HEK293 (cell line): Measurements from ENCODE around the gene CANX.
A peak's percentile ranks its signal among the peaks of the same experiment; 100 is the strongest.
"Not testable (repeated sequence)": the region's sequence is repeated elsewhere in the genome, so short reads cannot be mapped to it uniquely, and the experiment has no call there.

Source experiments
- CTCF ChIA-PET: fragments of 350-600 bp; formaldehyde crosslinking; extraction: SDS; loops from one replicate; lab custom pipeline; 2021; ENCODE audit warnings: antibody characterized with exemption; lab: Yijun Ruan, JAX
- POLR2A ChIA-PET: fragments of 300-600 bp; formaldehyde crosslinking; extraction: SDS; loops from one replicate; lab custom pipeline; 2020; ENCODE audit warnings: antibody characterized with exemption, inconsistent platforms; lab: Yijun Ruan, JAX
- H3K27ac ChIP-seq: fragments of 200-500 bp; sonication (Bioruptor generic); 2 replicates; pipeline ENCODE4 v1.5.1; 2014; ENCODE audit warnings: low read depth, low read length, control low read depth, inconsistent platforms; ENCODE audit errors: extremely low read depth
- H3K36me3 ChIP-seq, 2 experiments: fragments of 200-500 bp in 1 of 2; sonication (Bioruptor generic) in 1 of 2; 1 replicate in 1 of 2; 2 replicates in 1 of 2; pipeline ENCODE4 v1.5.1; 2014 to 2017; ENCODE audit warnings: inconsistent platforms in 2 of 2, low read length in 2 of 2; ENCODE audit not compliant: control insufficient read depth in 2 of 2, insufficient read depth in 1 of 2
- H3K4me1 ChIP-seq: fragments of 200-500 bp; sonication (Bioruptor generic); 2 replicates; pipeline ENCODE4 v1.5.1; 2014; ENCODE audit warnings: mild to moderate bottlenecking, low read length, inconsistent platforms; ENCODE audit not compliant: control insufficient read depth, insufficient read depth
- H3K4me3 ChIP-seq: 2 replicates; pipeline ENCODE4 v1.5.1; 2011; ENCODE audit warnings: low read depth, mild to moderate bottlenecking, control low read depth, low read length, moderate library complexity
- H3K9me3 ChIP-seq: fragments of 200-500 bp; sonication (Bioruptor generic); 2 replicates; pipeline ENCODE4 v1.5.1; 2014; ENCODE audit warnings: low read depth, low read length, inconsistent platforms; ENCODE audit not compliant: control insufficient read depth, insufficient read depth
- ATF2 ChIP-seq: fragments of 450-650 bp; formaldehyde crosslinking; IDR thresholded peaks from 2 replicates; pipeline ENCODE4 v1.5.1; 2016; ENCODE audit warnings: missing biosample characterization, missing genetic modification characterization, low read depth
- HOXC10 ChIP-seq: sonication (generic); formaldehyde crosslinking; IDR thresholded peaks from 2 replicates; pipeline ENCODE4 v1.8.1; 2023; ENCODE audit warnings: mild to moderate bottlenecking, missing genetic modification reagents
- PRDM1 ChIP-seq: fragments of 450-650 bp; formaldehyde crosslinking; IDR thresholded peaks from 2 replicates; pipeline ENCODE4; 2016; ENCODE audit warnings: missing biosample characterization, missing genetic modification characterization
- ZFP3 ChIP-seq: fragments of 450-650 bp; formaldehyde crosslinking; IDR thresholded peaks from 2 replicates; pipeline ENCODE4 v1.5.1; 2016; ENCODE audit warnings: low read depth, missing biosample characterization, missing genetic modification characterization
- ZNF121 ChIP-seq: fragments of 450-650 bp; formaldehyde crosslinking; IDR thresholded peaks from 2 replicates; pipeline ENCODE4 v1.5.1; 2016; ENCODE audit warnings: missing biosample characterization, missing genetic modification characterization
- ZNF146 ChIP-seq: fragments of 450-650 bp; formaldehyde crosslinking; IDR thresholded peaks from 2 replicates; pipeline ENCODE4 v1.5.1; 2016; ENCODE audit warnings: missing biosample characterization, missing genetic modification characterization
- ZNF175 ChIP-seq: fragments of 450-650 bp; formaldehyde crosslinking; IDR thresholded peaks from 2 replicates; pipeline ENCODE4 v1.5.1; 2016; ENCODE audit warnings: missing biosample characterization, missing genetic modification characterization
- ZNF214 ChIP-seq: fragments of 450-650 bp; formaldehyde crosslinking; IDR thresholded peaks from 2 replicates; pipeline ENCODE4 v1.5.1; 2017; ENCODE audit warnings: missing biosample characterization, mild to moderate bottlenecking, missing genetic modification characterization, borderline replicate concordance
- ZNF354C ChIP-seq: fragments of 450-650 bp; formaldehyde crosslinking; IDR thresholded peaks from 2 replicates; pipeline ENCODE4 v1.5.1; 2016; ENCODE audit warnings: missing biosample characterization, missing genetic modification characterization, low read depth, borderline replicate concordance
- ZNF394 ChIP-seq: fragments of 450-650 bp; formaldehyde crosslinking; IDR thresholded peaks from 2 replicates; pipeline ENCODE4 v1.5.1; 2016; ENCODE audit warnings: missing biosample characterization, missing genetic modification characterization, mild to moderate bottlenecking, moderate library complexity, borderline replicate concordance
- ZNF521 ChIP-seq: fragments of 450-650 bp; formaldehyde crosslinking; IDR thresholded peaks from 2 replicates; pipeline ENCODE4 v1.5.1; 2017; ENCODE audit warnings: missing biosample characterization, mild to moderate bottlenecking, missing genetic modification characterization
- ZNF549 ChIP-seq: fragments of 450-650 bp; IDR thresholded peaks from 2 replicates; pipeline ENCODE4 v1.5.1; 2018; ENCODE audit warnings: missing biosample characterization, missing genetic modification characterization, mild to moderate bottlenecking, inconsistent platforms, moderate library complexity
- ZNF555 ChIP-seq: fragments of 450-650 bp; formaldehyde crosslinking; conservative IDR thresholded peaks from 2 replicates; pipeline ENCODE4 v1.5.1; 2017; ENCODE audit warnings: missing biosample characterization, mild to moderate bottlenecking, missing genetic modification characterization, inconsistent platforms
- ZNF560 ChIP-seq: fragments of 450-650 bp; formaldehyde crosslinking; IDR thresholded peaks from 2 replicates; pipeline ENCODE4 v1.5.1; 2017; ENCODE audit warnings: missing biosample characterization, missing genetic modification characterization, borderline replicate concordance
- ZNF629 ChIP-seq: fragments of 450-650 bp; formaldehyde crosslinking; IDR thresholded peaks from 2 replicates; pipeline ENCODE4 v1.5.1; 2017; ENCODE audit warnings: missing biosample characterization, missing genetic modification characterization
- ZNF707 ChIP-seq: fragments of 450-650 bp; formaldehyde crosslinking; IDR thresholded peaks from 2 replicates; pipeline ENCODE4 v1.5.1; 2016; ENCODE audit warnings: missing biosample characterization, missing genetic modification characterization
- ZNF76 ChIP-seq: fragments of 450-650 bp; formaldehyde crosslinking; IDR thresholded peaks from 2 replicates; pipeline ENCODE4; 2016; ENCODE audit warnings: low read depth, missing biosample characterization, missing genetic modification characterization, borderline replicate concordance
- ZNF776 ChIP-seq: fragments of 450-650 bp; formaldehyde crosslinking; IDR thresholded peaks from 2 replicates; pipeline ENCODE4 v1.5.0; 2017; ENCODE audit warnings: missing biosample characterization, missing genetic modification characterization, borderline replicate concordance
- TF ChIP-seq, protein P1 (sequence below): fragments of 450-650 bp; formaldehyde crosslinking; IDR thresholded peaks from 2 replicates; pipeline ENCODE4 v1.5.1; 2016; ENCODE audit warnings: missing biosample characterization, missing genetic modification characterization, low read depth
- TF ChIP-seq, protein P2 (sequence below): fragments of 450-650 bp; formaldehyde crosslinking; IDR thresholded peaks from 2 replicates; pipeline ENCODE4 v1.5.1; 2017; ENCODE audit warnings: missing biosample characterization, missing genetic modification characterization
- TF ChIP-seq, protein P3 (sequence below): fragments of 450-650 bp; formaldehyde crosslinking; IDR thresholded peaks from 2 replicates; pipeline ENCODE4 v1.5.1; 2016; ENCODE audit warnings: missing biosample characterization, missing genetic modification characterization

Gene CANX

GRCh38 chr5:179738742-179739141 lies 40.0 kb downstream of the CANX start:
- TF ChIP-seq ZNF214 (tag by site-specific recombination) (no peak), HOXC10 (CRISPR knock-in tag) (no peak), ZNF629 (no peak), ZNF521 (no peak), PRDM1 (no peak), ZNF121 (tag by site-specific recombination) (no peak), ZNF175 (no peak)
- TF ChIP-seq, protein P1, sequence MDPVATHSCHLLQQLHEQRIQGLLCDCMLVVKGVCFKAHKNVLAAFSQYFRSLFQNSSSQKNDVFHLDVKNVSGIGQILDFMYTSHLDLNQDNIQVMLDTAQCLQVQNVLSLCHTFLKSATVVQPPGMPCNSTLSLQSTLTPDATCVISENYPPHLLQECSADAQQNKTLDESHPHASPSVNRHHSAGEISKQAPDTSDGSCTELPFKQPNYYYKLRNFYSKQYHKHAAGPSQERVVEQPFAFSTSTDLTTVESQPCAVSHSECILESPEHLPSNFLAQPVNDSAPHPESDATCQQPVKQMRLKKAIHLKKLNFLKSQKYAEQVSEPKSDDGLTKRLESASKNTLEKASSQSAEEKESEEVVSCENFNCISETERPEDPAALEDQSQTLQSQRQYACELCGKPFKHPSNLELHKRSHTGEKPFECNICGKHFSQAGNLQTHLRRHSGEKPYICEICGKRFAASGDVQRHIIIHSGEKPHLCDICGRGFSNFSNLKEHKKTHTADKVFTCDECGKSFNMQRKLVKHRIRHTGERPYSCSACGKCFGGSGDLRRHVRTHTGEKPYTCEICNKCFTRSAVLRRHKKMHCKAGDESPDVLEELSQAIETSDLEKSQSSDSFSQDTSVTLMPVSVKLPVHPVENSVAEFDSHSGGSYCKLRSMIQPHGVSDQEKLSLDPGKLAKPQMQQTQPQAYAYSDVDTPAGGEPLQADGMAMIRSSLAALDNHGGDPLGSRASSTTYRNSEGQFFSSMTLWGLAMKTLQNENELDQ: no peak
- TF ChIP-seq, protein P2, sequence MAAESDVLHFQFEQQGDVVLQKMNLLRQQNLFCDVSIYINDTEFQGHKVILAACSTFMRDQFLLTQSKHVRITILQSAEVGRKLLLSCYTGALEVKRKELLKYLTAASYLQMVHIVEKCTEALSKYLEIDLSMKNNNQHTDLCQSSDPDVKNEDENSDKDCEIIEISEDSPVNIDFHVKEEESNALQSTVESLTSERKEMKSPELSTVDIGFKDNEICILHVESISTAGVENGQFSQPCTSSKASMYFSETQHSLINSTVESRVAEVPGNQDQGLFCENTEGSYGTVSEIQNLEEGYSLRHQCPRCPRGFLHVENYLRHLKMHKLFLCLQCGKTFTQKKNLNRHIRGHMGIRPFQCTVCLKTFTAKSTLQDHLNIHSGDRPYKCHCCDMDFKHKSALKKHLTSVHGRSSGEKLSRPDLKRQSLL: no peak
- no peak overlapping the region for H3K4me3 ChIP-seq
- POLR2A ChIA-PET: no interaction called here
- H3K9me3 ChIP-seq: no peaks in the 10 kb centered on the region
- CTCF ChIA-PET: interaction anchor here (1.2 to 1.4 kb wide), 3 partner anchors 11 to 25 kb away, joined by 3 to 4 read pairs (median 3); no protein-coding TSS in a partner anchor
- peaks cover 28 to 41% of the 10 kb centered on the region in 2 experiments for H3K36me3 ChIP-seq
- no peak overlapping the region for H3K27ac ChIP-seq
- peaks cover 8% of the 10 kb centered on the region for H3K4me1 ChIP-seq

- peaks cover 12 to 24% of the 10 kb centered on the region in 2 experiments for H3K36me3 ChIP-seq
- 0 out of 2 replicates have a peak, but pooled peaks have one; percentile 25 for TF ChIP-seq ZNF394 (tag by site-specific recombination)
- TF ChIP-seq ZNF121 (tag by site-specific recombination): peak; percentile 70
- H3K27ac ChIP-seq, H3K4me3 ChIP-seq, POLR2A ChIA-PET, H3K9me3 ChIP-seq, H3K4me1 ChIP-seq: not testable (repeated sequence)
- CTCF ChIA-PET: interaction anchor here (0.7 to 1.6 kb wide), 3 partner anchors 15 to 19 kb away, joined by 3 to 13 read pairs (median 5); no protein-coding TSS in a partner anchor
Observed at GRCh38 chr5:179744106-179744505, 45.3 kb downstream of the CANX start.

DNA sequence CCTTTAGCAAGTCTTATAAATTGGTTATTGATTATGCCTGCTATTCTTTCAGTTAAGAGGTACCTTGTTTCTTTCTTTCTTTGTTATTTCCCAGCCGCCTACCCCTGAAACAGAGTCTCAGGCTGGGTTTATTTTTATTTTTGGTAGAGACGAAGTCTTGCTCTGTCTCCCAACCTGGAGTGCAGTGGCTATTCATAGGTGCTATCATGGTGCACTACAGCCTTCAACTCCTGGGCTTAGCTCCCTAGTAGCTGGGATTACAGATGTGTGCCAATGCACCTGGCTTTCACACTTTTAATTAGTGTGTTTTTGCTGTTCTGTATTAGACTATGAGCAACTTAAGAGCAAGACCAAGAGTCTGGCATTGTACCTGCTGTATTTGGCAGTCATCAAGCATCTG lies 48.1 kb downstream of the CANX start:
- ChIA-PET CTCF (no interaction called here), POLR2A (no interaction called here)
- no peaks in the 10 kb centered on the region for H3K9me3 ChIP-seq
- peaks cover 3% of the 10 kb centered on the region for H3K4me1 ChIP-seq
- H3K27ac ChIP-seq: no peak overlapping the region
- H3K4me3 ChIP-seq: no peak overlapping the region
- H3K36me3 ChIP-seq: peaks cover 12 to 20% of the 10 kb centered on the region in 2 experiments; a peak in 2 of 3 replicates
- TF ChIP-seq, protein P3, sequence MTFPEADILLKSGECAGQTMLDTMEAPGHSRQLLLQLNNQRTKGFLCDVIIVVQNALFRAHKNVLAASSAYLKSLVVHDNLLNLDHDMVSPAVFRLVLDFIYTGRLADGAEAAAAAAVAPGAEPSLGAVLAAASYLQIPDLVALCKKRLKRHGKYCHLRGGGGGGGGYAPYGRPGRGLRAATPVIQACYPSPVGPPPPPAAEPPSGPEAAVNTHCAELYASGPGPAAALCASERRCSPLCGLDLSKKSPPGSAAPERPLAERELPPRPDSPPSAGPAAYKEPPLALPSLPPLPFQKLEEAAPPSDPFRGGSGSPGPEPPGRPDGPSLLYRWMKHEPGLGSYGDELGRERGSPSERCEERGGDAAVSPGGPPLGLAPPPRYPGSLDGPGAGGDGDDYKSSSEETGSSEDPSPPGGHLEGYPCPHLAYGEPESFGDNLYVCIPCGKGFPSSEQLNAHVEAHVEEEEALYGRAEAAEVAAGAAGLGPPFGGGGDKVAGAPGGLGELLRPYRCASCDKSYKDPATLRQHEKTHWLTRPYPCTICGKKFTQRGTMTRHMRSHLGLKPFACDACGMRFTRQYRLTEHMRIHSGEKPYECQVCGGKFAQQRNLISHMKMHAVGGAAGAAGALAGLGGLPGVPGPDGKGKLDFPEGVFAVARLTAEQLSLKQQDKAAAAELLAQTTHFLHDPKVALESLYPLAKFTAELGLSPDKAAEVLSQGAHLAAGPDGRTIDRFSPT (tag by site-specific recombination): no peak
- no peak for TF ChIP-seq ATF2
- no peak for TF ChIP-seq ZNF707 (tag by site-specific recombination)
- TF ChIP-seq ZNF560: no peak
- no peak for TF ChIP-seq ZNF354C
- no peak for TF ChIP-seq ZNF146 (tag by site-specific recombination)
- TF ChIP-seq ZFP3 (tag by site-specific recombination): no peak
- no peak for TF ChIP-seq ZNF776 (tag by site-specific recombination)
- TF ChIP-seq ZNF549 (tag by site-specific recombination): no peak
- no peak for TF ChIP-seq ZNF555
- no peak for TF ChIP-seq ZNF76 (tag by site-specific recombination)
